GM10847 (cell line): ENCODE measurements around the gene SPATA20.

Experiments used
- POLR2A ChIP-seq: IDR thresholded peaks from 2 replicates; pipeline ENCODE4 v1.6.1; 2011; ENCODE audit not compliant: insufficient read length; ENCODE audit errors: extremely low read depth

SPATA20 gene

DNA sequence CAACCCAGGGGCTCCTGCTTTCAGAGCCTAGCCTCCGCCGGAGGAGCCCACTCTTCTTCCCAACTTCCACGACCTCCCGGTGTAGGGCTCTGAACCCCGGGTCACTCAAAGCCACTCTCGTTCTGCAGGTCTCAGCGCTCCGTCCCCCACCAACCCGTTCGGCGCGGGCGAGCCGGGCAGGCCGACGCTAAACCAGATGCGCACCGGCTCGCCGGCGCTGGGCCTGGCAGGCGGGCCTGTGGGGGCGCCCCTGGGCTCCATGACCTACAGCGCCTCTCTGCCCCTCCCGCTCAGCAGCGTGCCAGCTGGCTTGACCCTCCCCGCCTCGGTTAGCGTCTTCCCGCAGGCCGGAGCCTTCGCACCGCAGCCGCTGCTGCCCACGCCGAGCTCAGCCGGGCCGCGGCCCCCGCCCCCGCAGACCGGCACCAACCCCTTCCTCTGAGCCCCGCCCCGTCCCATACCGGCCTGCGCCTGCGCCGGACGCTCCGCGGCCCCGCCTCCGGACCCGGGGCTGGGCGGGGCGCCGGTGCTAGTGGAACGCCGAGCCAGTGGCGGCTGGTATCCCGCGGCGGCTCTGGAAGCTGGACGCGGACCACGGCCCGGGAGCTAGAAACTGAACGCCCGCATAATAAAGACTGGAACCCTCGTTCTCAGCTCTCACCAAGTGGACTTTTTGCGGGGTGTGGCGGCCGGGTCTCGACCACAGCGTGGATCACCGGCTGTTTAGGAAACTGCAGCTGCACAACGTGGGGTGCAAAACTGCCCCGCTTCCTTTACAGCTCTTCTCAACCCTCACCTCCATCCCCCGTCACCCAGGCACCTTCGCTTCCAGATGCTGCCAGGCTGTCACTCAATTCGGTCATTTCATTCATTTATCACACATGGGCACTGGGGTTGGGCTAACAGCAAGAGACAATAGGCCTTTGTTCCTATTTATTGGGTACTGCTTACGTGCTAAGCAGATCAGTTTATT, 5.0 kb upstream of the SPATA20 start:
- TF ChIP-seq POLR2A: no peak

DNA sequence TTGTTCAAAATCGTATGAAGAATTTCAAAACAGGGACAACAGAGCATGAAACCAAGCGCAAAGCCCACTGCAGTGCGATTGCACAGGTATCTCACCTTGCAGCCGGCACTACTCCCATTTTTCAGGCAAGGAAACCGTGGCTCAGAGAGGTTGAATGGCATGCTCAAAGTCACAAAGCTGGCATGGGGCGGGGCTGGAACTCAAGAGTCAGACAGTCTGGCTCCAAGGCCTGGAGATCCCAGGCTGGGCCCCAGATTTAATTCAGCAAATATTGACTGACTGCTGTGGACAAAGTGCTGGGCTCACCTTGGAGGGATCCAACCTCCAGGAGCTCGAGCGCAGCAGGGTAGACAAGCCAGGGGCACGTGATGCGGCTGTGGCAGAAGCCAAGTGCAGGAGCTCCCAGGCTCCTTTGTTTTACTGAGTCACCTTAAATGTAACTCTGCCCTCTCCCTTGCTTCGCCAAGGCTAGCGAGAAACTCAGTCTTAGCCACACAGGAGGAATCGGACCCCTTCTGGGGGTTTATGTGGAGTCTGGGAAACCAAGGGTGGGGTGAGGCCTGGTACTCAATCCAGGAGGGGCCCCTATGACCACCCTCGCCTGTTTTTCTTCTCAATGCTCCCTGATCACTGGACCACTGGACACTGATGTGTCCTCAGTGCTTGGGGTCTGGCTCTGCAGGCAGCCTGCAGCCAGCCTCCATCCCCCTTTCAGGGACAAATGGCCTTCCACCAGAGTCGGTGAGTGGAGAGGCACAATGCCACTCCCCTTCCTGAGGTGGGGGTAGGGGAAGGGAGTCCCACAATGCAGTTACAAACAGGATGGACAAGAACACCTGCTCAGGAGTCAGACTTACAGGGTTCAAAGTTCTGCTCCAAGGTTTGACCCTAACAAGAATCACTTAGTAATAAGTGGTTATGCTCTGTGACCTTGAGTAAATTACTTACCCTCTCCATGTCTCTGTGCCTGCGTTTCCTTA, 3.9 kb upstream of the SPATA20 start:
- no peak for TF ChIP-seq POLR2A

DNA sequence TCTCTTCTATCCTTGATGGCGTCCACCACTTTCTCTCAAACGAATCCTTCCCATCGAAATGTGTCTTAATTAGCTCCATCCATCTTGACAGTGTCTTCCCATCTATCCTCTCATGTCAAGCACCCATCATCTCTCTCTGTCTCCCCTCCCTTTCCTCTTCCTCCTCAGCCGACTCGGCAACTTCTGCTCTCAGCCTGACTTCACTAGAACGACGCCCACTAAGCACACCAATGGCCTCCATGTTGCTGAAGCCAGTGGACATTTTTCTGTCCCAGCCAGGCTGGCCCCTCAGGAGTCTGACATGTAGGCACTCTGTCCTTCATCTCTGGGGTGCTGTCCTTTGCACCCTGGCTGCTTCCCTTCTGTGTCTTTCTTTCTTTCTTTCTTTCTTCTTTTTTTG, 2.5 kb upstream of the SPATA20 start:
- TF ChIP-seq POLR2A: no peak

DNA sequence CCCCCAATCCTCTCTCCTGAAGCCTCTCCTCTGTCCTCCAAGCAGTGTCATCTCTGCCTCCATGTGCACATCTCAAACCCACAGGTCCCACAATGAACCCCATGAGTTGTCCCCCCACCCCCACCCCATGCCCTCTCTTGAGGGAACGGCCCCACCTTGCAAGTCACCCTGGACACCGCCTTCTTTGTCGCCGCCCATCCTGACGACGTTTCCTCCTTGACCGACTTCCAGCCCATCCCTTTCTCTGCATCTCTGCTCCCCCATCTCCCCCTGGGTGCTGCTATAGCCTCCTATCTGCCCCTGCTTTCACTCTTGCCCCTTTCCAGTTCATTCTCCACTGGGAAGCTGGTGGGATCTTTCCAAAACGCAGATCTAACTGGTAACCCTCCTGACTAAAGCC, 1.7 kb upstream of the SPATA20 start:
- TF ChIP-seq POLR2A: no peak

DNA sequence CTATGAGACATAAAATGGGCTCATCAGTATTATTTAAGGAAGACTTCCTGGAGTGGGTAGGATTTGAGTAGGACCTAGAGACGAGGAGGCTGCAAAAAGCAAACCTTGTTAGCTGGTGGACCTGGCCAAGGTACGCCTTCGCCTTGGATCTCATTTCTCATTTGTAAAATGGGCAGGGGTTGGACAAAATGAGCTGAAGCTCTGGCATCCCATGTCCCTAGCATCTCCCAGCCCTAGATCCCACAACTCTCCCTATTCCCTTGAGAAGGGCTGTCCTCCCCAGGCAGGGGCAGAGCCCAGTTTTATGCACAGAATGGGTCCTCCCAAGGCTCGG, 306 bp upstream of the SPATA20 start:
- no peak for TF ChIP-seq POLR2A

DNA sequence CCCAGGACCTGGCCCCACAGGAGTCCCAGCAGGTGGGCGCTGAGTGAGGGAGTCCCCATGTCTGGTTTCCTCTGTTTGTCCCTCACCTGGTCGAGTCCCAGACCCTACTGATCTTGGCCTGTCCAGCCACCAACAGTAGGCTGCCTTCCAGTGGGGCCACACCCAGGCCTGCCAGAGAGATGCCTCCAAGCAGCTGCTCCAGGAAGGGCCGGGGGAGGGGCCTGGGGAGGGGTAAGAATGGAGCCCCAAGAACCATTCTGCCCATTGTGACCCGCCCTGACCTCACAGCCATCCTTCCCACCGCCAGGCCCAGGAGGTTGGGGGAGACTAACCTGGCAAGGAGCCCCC, 736 bp downstream of the SPATA20 start:
- no peak for TF ChIP-seq POLR2A

DNA sequence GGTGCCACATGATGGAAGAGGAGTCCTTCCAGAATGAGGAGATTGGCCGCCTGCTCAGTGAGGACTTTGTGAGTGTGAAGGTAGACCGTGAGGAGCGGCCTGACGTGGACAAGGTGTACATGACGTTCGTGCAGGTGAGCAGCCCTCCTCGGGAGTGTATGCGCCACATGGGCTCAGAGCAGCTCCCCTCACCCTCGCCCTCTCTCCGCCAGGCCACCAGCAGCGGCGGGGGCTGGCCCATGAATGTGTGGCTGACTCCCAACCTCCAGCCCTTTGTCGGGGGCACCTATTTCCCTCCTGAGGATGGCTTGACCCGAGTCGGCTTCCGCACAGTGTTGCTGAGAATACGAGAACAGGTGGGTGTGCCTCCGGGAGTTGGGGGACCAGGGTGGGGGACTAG, 1.9 kb downstream of the SPATA20 start:
- no peak for TF ChIP-seq POLR2A

DNA sequence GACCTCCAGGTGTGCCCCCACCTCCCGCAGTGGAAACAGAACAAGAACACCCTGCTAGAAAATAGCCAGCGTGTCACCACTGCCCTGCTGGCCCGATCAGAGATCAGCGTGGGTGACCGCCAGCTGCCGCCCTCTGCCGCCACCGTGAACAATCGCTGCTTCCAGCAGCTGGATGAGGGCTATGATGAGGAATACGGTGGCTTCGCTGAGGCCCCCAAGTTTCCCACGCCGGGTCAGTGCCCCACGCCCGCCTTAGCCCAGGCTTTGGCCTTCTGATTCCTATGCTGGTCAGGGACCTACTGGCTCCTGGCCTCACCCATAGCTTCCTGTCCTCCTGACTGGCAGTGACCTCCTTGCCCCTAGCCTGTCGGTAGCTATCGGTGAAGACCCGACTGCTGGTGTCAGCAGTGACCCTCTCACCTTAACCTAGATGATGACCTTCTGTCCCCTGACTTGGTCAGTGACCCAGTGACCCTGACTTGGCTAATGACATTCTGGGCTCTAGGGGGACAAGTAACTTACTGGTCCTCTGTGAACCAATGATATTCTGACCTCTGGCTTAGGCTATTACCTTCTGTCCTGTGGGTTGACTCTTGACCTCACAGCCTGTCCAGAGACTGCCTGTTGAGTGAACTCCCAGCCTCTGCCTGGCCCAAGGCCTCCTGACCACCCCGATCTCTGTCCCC, 2.4 kb downstream of the SPATA20 start:
- no peak for TF ChIP-seq POLR2A

DNA sequence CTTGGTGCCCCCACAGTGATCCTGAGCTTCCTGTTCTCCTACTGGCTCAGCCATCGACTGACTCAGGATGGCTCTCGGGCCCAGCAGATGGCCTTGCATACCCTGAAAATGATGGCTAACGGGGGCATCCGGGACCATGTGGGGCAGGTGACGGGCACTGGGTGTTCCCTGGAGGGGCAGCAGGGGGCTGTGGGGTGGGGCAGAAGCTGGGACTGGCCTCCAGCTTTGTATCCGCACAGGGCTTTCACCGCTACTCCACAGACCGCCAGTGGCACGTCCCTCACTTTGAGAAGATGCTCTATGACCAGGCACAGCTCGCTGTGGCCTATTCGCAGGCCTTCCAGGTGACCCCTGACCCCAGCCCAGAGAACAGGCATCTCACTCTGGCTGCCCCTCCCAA, 3.0 kb downstream of the SPATA20 start:
- TF ChIP-seq POLR2A: no peak

DNA sequence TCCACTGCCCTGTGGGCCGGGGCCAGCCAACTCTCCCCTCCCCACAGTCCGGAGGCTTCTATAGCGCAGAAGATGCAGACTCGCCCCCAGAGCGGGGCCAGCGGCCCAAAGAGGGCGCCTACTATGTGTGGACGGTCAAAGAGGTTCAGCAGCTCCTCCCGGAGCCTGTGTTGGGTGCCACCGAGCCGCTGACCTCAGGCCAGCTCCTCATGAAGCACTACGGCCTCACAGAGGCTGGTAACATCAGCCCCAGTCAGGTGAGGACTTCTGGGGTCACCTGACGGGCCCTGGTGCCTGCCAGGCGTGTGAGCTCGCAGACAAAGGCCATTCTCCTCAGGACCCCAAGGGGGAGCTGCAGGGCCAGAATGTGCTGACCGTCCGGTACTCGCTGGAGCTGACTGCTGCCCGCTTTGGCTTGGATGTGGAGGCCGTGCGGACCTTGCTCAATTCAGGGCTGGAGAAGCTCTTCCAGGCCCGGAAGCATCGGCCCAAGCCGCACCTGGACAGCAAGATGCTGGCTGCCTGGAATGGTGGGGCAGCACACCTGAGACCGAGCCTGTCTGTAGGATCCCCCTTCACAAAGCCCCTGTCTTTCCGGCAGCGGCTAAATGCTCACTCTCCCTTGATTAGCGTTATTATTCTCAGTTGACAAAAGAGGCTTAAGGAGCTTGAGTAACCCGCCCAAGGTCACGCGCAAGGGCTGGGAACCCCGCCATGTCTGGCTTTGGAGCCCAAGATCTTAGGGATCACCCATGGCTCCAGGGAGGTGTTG, 3.9 kb downstream of the SPATA20 start:
- TF ChIP-seq POLR2A: no peak

DNA sequence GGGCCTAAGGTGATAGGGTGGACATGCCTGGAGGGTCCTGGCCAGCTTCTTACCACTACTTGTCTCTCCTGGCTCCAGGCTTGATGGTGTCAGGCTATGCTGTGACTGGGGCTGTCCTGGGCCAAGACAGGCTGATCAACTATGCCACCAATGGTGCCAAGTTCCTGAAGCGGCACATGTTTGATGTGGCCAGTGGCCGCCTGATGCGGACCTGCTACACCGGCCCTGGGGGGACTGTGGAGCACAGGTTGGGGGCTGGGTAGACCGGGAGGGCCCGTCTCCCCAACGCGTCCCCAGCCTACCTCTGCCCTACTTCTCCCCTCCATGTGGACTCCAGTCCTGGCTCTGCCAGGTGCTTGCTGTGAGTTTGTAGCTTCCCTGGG, 4.5 kb downstream of the SPATA20 start:
- TF ChIP-seq POLR2A: no peak

DNA sequence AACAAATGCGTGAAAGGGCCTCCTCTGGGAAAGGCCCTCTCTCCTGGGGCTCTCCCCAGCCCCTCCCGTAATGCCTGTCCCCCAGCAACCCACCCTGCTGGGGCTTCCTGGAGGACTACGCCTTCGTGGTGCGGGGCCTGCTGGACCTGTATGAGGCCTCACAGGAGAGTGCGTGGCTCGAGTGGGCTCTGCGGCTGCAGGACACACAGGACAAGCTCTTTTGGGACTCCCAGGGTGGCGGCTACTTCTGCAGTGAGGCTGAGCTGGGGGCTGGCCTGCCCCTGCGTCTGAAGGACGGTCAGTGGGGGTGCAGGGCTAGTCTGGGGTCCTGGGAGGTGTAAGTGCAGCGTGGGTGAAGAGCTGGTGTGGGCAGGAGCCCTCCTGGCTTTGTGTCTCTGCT, 4.9 kb downstream of the SPATA20 start:
- TF ChIP-seq POLR2A: no peak

DNA sequence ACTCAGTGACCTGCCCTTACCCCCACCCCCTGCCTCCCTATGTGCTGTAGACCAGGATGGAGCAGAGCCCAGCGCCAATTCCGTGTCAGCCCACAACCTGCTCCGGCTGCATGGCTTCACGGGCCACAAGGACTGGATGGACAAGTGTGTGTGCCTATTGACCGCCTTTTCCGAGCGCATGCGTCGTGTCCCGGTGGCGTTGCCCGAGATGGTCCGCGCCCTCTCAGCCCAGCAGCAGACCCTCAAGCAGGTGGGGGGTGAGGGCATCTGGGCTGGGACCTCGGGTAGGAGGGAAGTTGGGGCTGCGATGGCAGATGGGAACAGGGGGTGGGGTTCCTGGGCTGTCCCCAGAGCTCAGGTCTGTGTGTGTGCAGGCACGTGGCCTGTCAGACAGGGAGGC, 7.2 kb downstream of the SPATA20 start:
- no peak for TF ChIP-seq POLR2A

DNA sequence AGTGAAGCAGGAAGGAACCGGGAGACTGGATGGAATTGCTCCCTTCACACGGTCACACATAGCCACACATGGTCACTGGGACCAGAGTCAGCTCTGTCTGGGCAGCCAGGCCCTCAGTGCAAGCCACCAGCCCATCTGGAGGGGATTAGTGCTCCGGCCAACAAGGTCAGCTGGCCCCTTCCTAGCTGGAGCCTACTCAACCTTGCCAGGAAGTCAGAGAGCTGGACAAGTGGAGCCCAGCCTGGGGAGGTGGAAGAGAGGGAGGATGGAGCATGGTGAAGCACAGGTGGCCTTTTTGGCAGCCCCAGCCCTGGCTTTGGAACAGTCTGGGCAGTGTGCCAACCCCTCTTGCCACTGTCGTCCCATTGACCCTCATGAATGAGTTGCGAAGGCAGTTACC, 9.8 kb downstream of the SPATA20 start:
- TF ChIP-seq POLR2A: no peak

DNA sequence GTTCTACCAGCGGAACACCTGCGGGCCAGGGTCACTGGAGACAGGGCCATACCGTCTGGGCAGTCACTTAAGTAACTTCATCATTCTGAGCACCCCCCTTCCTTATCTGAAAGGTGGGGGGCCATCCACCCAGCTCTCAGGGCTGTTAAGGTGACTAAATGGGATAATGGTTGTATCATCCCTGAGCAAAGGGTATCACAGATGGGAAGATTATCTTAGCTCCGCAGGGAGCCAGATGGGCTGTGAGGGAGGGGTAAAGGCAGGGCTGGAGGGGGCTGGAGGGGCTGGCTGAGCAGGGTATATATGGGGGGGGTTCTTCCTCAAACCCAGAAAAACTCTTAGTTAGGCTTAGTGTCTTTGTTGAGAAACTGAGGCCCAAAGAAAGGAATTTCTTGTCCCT, 10.7 kb downstream of the SPATA20 start:
- TF ChIP-seq POLR2A: no peak

DNA sequence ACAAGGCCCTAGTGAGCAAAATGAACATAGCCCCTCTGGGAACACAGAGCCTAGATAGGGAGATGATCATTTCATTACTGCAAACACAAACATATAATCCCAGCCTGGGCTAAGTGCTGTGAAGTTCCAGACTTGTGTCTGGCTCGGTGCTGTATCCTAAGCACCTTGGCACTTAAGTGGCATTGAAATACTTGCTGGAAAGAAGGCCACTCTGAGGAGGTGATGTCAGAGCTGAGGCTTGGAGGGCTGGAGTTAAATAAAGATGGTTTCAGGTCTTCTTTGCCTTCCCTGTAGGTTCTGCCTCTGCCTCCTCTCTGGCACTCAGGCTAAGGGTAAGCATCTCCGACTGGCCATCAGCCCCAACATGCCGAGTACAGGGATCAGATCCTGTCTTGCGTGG, 11.1 kb downstream of the SPATA20 start:
- no peak for TF ChIP-seq POLR2A

DNA sequence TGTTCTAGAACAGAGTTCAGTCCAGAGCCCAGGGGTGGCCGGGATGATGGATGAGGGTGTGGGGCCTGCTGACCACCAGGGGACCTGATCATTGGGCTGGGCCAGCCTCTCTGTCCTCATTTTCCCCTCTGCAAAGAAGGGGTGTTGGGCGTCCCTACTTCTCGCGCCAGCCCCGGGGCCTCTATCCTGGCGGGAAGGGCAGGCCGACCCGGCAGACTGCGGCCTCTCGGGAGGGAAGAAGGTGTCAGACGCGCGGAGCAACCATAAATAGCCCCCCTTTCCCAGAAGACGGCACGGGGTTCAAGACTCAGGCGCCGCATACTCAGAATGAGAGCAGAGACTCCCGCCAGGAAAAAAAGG, 11.6 kb downstream of the SPATA20 start:
- no peak for TF ChIP-seq POLR2A
